Astrocyte (in vitro differentiated cells and primary cell): ENCODE data around the gene UCN3. TPM values are rescaled to one million over a fixed set of nuclear protein-coding genes. Genes with fewer than 3 reads are reported as not detected.

Experiments
- DNase-seq: peaks from one replicate; pipeline ENCODE4 v3.0.0-alpha.2; 2010; ENCODE audit warnings: low read depth
- FAIRE-seq: peaks from 2 replicates; lab custom pipeline; 2011; peaks lifted over from hg19 to GRCh38; lab: Jason Lieb, UNC
- H2AFZ ChIP-seq: 2 replicates; pipeline ENCODE4 v1.6.0; 2012; ENCODE audit warnings: low read depth, low read length, inconsistent platforms
- H3K27ac ChIP-seq: 2 replicates; pipeline ENCODE4 v1.5.1; 2011; ENCODE audit warnings: low read depth, low read length, inconsistent platforms
- H3K27me3 ChIP-seq: 2 replicates; pipeline ENCODE4 v1.6.0; 2011; ENCODE audit warnings: low read length, inconsistent platforms; ENCODE audit not compliant: insufficient read depth
- H3K36me3 ChIP-seq: 2 replicates; pipeline ENCODE4 v1.5.1; 2011; ENCODE audit warnings: low read length, inconsistent platforms; ENCODE audit not compliant: insufficient read depth
- H3K4me1 ChIP-seq: 2 replicates; pipeline ENCODE4 v1.5.1; 2011; ENCODE audit warnings: low read length, inconsistent platforms; ENCODE audit not compliant: insufficient read depth
- H3K4me2 ChIP-seq: 2 replicates; pipeline ENCODE4 v1.6.0; 2012; ENCODE audit warnings: low read length, inconsistent platforms
- H3K4me3 ChIP-seq: 2 replicates; pipeline ENCODE4 v1.5.1; 2011; ENCODE audit warnings: low read depth, mild to moderate bottlenecking, low read length, inconsistent platforms; ENCODE audit not compliant: insufficient read depth
- H3K79me2 ChIP-seq: 2 replicates; pipeline ENCODE4 v1.6.0; 2012; ENCODE audit warnings: mild to moderate bottlenecking, low read length, inconsistent platforms; ENCODE audit not compliant: insufficient read depth
- H3K9ac ChIP-seq: 2 replicates; pipeline ENCODE4 v1.6.0; 2012; ENCODE audit warnings: mild to moderate bottlenecking, low read length, inconsistent platforms
- H3K9me3 ChIP-seq: 2 replicates; pipeline ENCODE4 v1.5.1; 2012; ENCODE audit warnings: low read depth, mild to moderate bottlenecking, low read length, inconsistent platforms; ENCODE audit not compliant: insufficient read depth
- H4K20me1 ChIP-seq: 2 replicates; pipeline ENCODE4 v1.6.0; 2012; ENCODE audit warnings: low read length, inconsistent platforms; ENCODE audit not compliant: insufficient read depth
- H3K27ac Mint-ChIP-seq: one replicate; pipeline ENCODE4 v1.8.0; 2021; ENCODE audit warnings: mild to moderate bottlenecking, mixed read lengths; ENCODE audit not compliant: unreplicated experiment
- H3K27me3 Mint-ChIP-seq: one replicate; pipeline ENCODE4 v1.8.0; 2021; ENCODE audit warnings: low read depth, mixed read lengths; ENCODE audit not compliant: unreplicated experiment
- H3K36me3 Mint-ChIP-seq: one replicate; pipeline ENCODE4 v1.8.0; 2021; ENCODE audit warnings: low read depth, mixed read lengths; ENCODE audit not compliant: unreplicated experiment
- H3K4me1 Mint-ChIP-seq: one replicate; pipeline ENCODE4 v1.8.0; 2021; ENCODE audit warnings: low read depth, mixed read lengths; ENCODE audit not compliant: unreplicated experiment
- H3K4me3 Mint-ChIP-seq: one replicate; pipeline ENCODE4 v1.8.0; 2021; ENCODE audit warnings: mild to moderate bottlenecking, moderate library complexity, mixed read lengths; ENCODE audit not compliant: unreplicated experiment
- H3K9me3 Mint-ChIP-seq: one replicate; pipeline ENCODE4 v1.8.0; 2021; ENCODE audit warnings: mild to moderate bottlenecking, mixed read lengths; ENCODE audit not compliant: unreplicated experiment
- EZH2 ChIP-seq: IDR thresholded peaks from 2 replicates; pipeline ENCODE4 v1.6.1; 2012; ENCODE audit warnings: mild to moderate bottlenecking, low read length, inconsistent platforms; ENCODE audit not compliant: insufficient read depth
- total RNA-seq: library from RNA; stranded (reverse); gene quantifications from 2 replicates; pipeline ENCODE4 v1.2.1, GENCODE V29; 2021
- TF ChIP-seq, protein P1 (sequence below): IDR thresholded peaks from 2 replicates; pipeline ENCODE4 v1.5.1; 2011; ENCODE audit warnings: low read depth, mild to moderate bottlenecking, inconsistent platforms, low read length, moderate library complexity; ENCODE audit not compliant: insufficient read depth

Gene UCN3
- total RNA-seq, 1 donor from 2014 or later = not detected

DNA sequence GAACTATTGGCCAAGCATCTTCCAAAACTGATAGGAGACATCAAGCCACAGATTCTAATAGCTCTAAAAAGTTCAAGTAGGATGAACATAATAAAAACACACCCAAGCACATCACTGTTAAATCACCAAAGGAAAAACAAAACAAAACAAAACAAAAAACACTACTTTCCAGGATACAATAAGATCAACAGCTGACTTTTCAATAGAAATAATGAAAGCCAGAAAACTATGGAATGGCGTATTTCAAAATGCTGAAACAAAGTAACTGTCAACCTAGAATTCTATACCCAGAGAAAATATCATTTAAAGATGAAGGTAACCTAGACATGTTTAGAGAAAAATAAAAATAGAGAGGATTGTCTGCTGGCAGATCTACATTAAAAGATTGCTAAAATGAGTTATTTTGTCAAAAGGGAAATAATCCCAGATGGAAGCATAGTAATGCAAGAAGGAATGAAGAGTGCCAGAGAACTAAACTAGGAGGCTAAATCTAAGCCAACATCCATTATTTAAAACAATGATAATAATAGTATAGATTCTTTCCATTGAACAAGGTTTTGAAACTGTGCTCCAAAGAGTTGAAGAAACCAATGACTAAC lies 25.9 kb downstream of the UCN3 start:
- H3K36me3 ChIP-seq = no peaks in the 10 kb centered on the region
- no peak overlapping the region for H2AFZ ChIP-seq
- no peaks in the 10 kb centered on the region for H3K27me3 Mint-ChIP-seq
- H3K27me3 ChIP-seq = no peaks in the 10 kb centered on the region
- H3K9ac ChIP-seq = no peak overlapping the region
- FAIRE-seq = no peak
- H3K9me3 ChIP-seq = peaks cover 8% of the 10 kb centered on the region
- TF ChIP-seq EZH2 = no peak
- TF ChIP-seq, protein P1, sequence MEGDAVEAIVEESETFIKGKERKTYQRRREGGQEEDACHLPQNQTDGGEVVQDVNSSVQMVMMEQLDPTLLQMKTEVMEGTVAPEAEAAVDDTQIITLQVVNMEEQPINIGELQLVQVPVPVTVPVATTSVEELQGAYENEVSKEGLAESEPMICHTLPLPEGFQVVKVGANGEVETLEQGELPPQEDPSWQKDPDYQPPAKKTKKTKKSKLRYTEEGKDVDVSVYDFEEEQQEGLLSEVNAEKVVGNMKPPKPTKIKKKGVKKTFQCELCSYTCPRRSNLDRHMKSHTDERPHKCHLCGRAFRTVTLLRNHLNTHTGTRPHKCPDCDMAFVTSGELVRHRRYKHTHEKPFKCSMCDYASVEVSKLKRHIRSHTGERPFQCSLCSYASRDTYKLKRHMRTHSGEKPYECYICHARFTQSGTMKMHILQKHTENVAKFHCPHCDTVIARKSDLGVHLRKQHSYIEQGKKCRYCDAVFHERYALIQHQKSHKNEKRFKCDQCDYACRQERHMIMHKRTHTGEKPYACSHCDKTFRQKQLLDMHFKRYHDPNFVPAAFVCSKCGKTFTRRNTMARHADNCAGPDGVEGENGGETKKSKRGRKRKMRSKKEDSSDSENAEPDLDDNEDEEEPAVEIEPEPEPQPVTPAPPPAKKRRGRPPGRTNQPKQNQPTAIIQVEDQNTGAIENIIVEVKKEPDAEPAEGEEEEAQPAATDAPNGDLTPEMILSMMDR = no peak
- H3K9me3 Mint-ChIP-seq = peaks cover 26% of the 10 kb centered on the region
- no peak overlapping the region for H3K27ac Mint-ChIP-seq
- DNase-seq = no peak
- H3K27ac ChIP-seq = no peak overlapping the region
- H3K4me1 Mint-ChIP-seq = no peaks in the 10 kb centered on the region
- no peaks in the 10 kb centered on the region for H3K4me1 ChIP-seq
- no peaks in the 10 kb centered on the region for H3K36me3 Mint-ChIP-seq
- H3K4me2 ChIP-seq = no peak overlapping the region
- H4K20me1 ChIP-seq = no peaks in the 10 kb centered on the region
- H3K79me2 ChIP-seq = no peaks in the 10 kb centered on the region
- no peak overlapping the region for H3K4me3 Mint-ChIP-seq
- H3K4me3 ChIP-seq = no peak overlapping the region

DNA sequence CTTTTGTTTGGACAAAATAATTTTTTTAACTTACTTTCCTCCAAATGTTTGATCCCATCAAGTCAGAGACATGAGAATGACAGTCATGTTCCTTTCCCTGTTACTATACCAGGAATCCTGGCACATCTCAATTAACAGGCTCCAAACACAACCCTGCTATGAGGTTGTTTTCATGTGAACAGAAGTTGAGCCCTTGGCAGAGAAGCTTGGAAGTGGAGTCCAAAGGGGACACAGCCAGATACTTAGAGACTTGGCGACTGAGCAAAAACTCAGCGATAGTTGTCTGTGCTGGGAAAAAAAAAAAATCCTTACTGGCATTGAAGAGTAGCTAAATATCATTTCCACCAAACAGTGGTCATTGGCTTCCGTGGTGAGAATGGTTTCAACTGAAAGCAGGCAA lies 27.0 kb downstream of the UCN3 start:
- Mint-ChIP-seq H3K27me3 (no peaks in the 10 kb centered on the region), H3K9me3 (peaks cover 26% of the 10 kb centered on the region), H3K27ac (no peak overlapping the region), H3K4me3 (no peak overlapping the region), H3K36me3 (no peaks in the 10 kb centered on the region), H3K4me1 (no peaks in the 10 kb centered on the region)
- Histone ChIP-seq H3K4me2 (no peak overlapping the region), H3K36me3 (no peaks in the 10 kb centered on the region), H3K9ac (no peak overlapping the region), H3K4me1 (no peaks in the 10 kb centered on the region), H3K27ac (no peak overlapping the region), H3K79me2 (no peaks in the 10 kb centered on the region), H2AFZ (no peak overlapping the region), H3K4me3 (no peak overlapping the region), H3K27me3 (no peaks in the 10 kb centered on the region), H4K20me1 (no peaks in the 10 kb centered on the region), H3K9me3 (peaks cover 8% of the 10 kb centered on the region)
- no peak for FAIRE-seq
- DNase-seq = no peak
- TF ChIP-seq EZH2 = no peak
- TF ChIP-seq, protein P1 = no peak

DNA sequence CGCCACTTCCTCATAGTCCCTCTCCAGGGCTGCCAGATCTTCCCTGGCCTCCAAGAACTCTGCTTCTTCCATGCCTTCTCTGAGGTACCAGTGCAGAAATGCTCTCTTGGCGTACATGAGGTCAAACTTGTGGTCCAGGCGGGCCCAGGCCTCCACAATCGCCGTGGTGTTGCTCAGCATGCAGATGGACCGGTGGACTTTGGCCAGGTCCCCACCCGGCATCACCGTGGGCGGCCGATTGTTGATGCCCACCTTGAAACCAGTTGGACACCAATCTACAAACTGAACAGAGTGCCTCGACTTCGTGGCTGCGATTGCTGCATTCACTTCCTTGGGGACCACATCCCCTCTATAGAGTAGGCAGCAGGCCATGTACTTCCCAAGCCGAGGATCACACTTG lies 28.8 kb downstream of the UCN3 start:
- H3K27me3 ChIP-seq = peaks cover 3% of the 10 kb centered on the region
- FAIRE-seq = no peak

More for the DNA sequence above, 28.8 kb downstream of the UCN3 start:
- Histone ChIP-seq H3K79me2 (no peaks in the 10 kb centered on the region), H3K4me2 (no peak overlapping the region), H3K4me1 (no peaks in the 10 kb centered on the region), H3K9ac (no peak overlapping the region), H3K27ac (no peak overlapping the region), H2AFZ (no peak overlapping the region), H4K20me1 (no peaks in the 10 kb centered on the region), H3K9me3 (peaks cover 8% of the 10 kb centered on the region), H3K36me3 (no peaks in the 10 kb centered on the region), H3K4me3 (no peak overlapping the region)
- DNase-seq = no peak
- no peaks in the 10 kb centered on the region for H3K4me1 Mint-ChIP-seq
- H3K9me3 Mint-ChIP-seq = peaks cover 24% of the 10 kb centered on the region
- H3K27ac Mint-ChIP-seq = no peak overlapping the region
- no peak for TF ChIP-seq EZH2
- TF ChIP-seq, protein P1 = no peak
- no peaks in the 10 kb centered on the region for H3K36me3 Mint-ChIP-seq
- no peaks in the 10 kb centered on the region for H3K27me3 Mint-ChIP-seq
- H3K4me3 Mint-ChIP-seq = no peak overlapping the region
